GM10266 (cell line): ENCODE data around the gene ZMIZ1.

Experiments used
- DNase-seq: peaks from one replicate; pipeline ENCODE4 v3.0.0; 2012; ENCODE audit errors: extremely low spot score
- CTCF ChIP-seq: IDR thresholded peaks from 2 replicates; pipeline ENCODE4 v1.5.1; 2012; ENCODE audit warnings: mild to moderate bottlenecking, low read depth; ENCODE audit not compliant: control insufficient read depth, insufficient read depth; ENCODE audit errors: missing control alignments

The ZMIZ1 gene

GRCh38 chr10:79230328-79230830 lies 161.6 kb downstream of the ZMIZ1 start:
- TF ChIP-seq CTCF: no peak
- DNase-seq: no peak

GRCh38 chr10:79230850-79231249 lies 162.1 kb downstream of the ZMIZ1 start:
- TF ChIP-seq CTCF: no peak
- DNase-seq: no peak

GRCh38 chr10:79231908-79232307 lies 163.1 kb downstream of the ZMIZ1 start:
- TF ChIP-seq CTCF: no peak
- no peak for DNase-seq

GRCh38 chr10:79232864-79233263 lies 164.1 kb downstream of the ZMIZ1 start:
- no peak for DNase-seq
- no peak for TF ChIP-seq CTCF

GRCh38 chr10:79234391-79235315 lies 165.9 kb downstream of the ZMIZ1 start:
- no peak for DNase-seq
- no peak for TF ChIP-seq CTCF

- no peak for DNase-seq
- TF ChIP-seq CTCF: no peak
These were observed 167.1 kb downstream of the ZMIZ1 start for GRCh38 chr10:79235765-79236432.

GRCh38 chr10:79236433-79236765 lies 167.6 kb downstream of the ZMIZ1 start:
- DNase-seq: no peak
- TF ChIP-seq CTCF: no peak
